HG03025 (cell line): ENCODE results near the gene KATNB1.
"Not testable (repeated sequence)": the region's sequence is repeated elsewhere in the genome, so short reads cannot be mapped to it uniquely, and the experiment has no call there.

Experiments used
- ATAC-seq: cut with Tn5 transposase; IDR thresholded peaks from one replicate; pipeline ENCODE4 v1.9.1; 2021; ENCODE audit warnings: mild to moderate bottlenecking, moderate library complexity; ENCODE audit not compliant: unreplicated experiment, low FRiP score

Gene KATNB1

DNA sequence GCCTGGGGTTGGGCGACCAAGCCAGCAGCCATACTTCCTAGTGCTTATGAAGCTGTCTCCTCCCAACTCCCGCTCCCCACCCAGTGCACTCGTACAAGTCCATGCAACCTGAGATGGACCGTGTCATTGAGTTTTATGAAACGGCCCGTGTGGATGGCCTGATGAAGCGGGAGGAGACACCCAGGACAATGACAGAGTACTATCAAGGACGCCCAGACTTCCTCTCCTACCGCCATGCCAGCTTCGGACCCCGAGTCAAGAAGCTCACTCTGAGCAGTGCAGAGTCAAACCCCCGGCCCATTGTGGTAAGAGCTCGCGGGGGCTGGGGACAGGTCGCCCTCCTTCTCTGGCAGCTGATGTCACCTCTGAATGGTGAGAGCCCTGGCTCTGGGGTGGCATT is 11.0 kb upstream of the KATNB1 start:
- no peak for ATAC-seq

DNA sequence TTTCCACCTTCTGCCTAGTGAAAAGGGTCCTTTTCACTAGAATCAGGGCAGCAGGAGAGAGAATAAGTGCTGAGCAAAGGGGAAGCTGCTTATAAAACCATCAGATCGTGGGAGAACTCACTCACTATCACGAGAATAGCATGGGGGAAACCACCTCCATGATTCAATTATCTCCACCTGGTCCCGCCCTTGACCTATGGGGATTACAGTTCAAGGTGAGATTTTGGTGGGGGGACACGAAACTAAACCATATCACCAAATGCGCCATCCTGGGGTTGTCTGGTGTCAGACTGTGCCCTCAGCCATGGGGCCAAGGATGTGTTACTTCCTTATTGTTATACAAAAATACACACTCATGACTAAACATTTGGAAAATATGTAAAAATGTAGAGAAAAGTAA is 10.4 kb upstream of the KATNB1 start:
- ATAC-seq = no peak

DNA sequence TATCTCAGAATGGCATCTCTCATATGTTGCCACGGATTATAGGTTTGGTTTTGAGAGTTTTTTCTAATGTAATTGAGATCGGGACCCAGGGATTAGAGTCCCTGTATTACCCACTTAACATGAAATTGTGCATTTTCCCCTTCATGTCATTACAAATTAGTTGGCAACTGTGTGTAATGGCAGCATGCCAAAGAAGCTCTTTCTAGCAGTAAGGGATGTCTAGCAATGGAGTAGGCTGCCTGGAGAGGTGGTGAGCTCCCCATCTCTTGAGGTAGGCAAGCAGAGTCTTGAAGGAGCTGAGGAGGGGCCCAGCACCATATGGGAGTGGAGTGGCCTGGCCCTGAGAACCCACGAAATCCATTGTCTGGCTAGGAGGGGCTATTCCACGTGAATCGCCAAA is 10.0 kb upstream of the KATNB1 start:
- no peak for ATAC-seq

DNA sequence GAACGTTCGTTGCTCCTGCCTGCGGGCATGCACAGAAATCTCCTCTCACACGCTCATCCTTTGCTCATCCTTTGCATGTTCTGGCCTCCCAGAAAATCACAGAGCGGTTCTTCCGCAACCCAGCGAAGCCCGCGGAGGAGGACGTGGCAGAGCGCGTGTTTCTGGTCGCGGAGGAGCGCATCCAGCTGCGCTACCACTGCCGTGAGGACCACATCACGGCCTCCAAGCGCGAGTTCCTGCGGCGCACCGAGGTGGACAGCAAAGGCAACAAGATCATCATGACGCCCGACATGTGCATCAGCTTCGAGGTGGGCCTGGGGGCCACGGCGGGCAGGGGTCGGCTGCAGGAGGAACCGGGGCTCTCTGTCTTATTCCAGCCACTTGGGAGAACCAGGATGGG is 9.6 kb upstream of the KATNB1 start:
- no peak for ATAC-seq

DNA sequence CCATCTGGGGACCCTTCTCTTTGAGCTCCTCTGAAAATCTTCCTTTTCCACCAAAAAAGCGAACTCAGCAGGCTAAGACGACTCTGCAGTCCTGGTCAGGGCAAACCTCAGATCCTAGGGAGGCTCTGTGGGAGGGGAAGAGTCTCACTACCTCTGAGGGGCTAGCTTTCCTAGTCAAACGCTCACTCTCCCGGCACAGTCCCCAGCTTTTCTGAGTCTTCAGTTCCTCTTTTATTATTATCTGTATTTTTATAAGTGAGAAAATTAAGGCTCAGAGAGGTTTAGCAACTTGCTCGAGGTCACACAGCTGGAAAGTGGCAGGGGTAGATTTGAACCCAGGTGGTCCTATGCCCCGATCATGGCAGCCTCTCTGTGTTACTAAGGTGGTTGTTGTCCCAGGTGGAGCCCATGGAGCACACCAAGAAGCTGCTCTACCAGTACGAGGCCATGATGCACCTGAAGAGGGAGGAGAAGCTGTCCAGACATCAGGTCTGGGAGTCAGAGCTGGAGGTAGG is 9.1 kb upstream of the KATNB1 start:
- ATAC-seq = no peak

DNA sequence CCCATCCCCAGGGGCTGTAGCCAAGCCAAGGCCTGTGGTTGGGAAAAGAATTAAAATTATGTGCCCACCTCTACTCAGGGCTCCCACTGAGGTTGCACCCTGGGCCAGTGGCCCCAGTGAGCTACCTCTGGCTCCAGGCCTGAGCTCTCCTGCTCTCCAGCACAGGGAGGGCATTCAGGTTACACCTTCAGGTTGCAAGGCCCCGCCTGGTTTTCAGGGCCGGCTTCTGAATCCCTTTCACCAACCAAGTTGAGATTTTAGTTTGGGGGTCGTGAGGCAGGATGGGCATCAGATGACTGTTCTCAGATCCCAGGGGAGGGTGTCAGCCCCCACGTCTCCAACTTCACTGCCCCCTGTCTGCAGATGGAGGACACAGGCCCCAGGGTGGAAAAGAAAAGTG is 8.0 kb upstream of the KATNB1 start:
- no peak for ATAC-seq

DNA sequence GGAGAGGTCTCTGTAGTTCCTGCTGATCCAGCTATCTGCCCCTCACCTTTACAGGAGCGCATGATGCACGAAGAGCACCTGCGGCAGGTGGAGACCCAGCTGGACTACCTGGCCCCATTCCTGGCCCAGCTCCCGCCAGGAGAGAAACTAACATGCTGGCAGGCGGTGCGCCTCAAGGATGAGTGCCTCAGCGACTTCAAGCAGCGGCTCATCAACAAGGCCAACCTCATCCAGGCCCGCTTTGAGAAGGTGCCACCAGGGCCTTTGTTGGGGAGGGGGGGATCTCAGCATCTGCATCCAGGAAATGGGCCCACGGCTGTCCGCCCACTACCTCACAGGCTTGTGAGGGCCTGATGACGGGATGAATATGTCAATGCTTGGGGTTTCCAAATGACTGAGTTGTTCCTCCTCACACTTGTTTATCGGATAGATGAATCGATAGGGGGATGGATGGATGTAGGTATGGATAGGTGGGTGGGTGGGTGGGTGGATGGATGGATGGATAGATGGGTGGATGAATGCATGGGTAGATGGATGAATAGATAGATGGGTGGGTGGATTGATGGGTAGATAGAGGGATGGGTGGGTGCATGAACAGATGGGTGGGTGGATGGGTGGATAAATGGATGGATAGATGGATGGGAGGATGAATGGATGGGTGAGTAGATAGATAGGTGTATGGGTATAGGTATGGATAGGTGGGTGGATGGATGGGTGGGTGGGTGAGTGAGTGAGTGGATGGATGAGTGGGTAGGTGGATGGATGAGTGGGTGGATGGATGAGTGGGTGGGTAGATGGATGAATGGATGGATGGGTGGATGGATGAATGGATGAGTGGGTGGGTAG is 7.0 kb upstream of the KATNB1 start:
- ATAC-seq = no peak

DNA sequence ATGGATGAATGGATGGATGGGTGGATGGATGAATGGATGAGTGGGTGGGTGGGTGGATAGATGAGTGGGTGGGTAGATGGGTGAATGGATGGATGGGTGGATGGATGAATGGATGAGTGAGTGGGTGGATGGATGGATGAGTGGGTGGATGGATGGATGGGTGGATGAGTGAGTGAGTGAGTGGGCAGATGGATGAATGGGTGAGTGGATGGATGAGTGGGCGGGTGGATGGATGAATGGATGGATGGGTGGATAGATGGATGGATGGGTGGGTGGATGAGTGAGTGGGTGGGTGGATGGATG is 6.4 kb upstream of the KATNB1 start:
- no peak for ATAC-seq

DNA sequence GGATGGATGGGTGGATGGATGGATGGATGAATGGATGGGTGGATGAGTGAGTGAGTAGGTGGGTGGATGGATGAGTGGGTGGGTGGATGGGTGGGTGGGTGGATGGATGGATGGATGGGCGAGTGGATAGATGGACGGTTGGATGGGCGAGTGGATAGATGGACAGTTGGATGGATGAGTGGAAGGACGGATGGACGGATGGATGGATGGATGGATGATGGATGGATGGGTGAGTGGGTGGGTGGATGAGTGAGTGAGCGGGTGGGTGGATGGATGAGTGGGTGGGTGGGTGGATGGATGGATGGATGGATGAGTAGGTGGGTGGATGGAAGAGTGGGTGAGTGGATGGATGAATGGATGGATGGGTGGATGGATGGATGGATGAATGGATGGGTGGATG is 5.7 kb upstream of the KATNB1 start:
- ATAC-seq = not testable (repeated sequence)

DNA sequence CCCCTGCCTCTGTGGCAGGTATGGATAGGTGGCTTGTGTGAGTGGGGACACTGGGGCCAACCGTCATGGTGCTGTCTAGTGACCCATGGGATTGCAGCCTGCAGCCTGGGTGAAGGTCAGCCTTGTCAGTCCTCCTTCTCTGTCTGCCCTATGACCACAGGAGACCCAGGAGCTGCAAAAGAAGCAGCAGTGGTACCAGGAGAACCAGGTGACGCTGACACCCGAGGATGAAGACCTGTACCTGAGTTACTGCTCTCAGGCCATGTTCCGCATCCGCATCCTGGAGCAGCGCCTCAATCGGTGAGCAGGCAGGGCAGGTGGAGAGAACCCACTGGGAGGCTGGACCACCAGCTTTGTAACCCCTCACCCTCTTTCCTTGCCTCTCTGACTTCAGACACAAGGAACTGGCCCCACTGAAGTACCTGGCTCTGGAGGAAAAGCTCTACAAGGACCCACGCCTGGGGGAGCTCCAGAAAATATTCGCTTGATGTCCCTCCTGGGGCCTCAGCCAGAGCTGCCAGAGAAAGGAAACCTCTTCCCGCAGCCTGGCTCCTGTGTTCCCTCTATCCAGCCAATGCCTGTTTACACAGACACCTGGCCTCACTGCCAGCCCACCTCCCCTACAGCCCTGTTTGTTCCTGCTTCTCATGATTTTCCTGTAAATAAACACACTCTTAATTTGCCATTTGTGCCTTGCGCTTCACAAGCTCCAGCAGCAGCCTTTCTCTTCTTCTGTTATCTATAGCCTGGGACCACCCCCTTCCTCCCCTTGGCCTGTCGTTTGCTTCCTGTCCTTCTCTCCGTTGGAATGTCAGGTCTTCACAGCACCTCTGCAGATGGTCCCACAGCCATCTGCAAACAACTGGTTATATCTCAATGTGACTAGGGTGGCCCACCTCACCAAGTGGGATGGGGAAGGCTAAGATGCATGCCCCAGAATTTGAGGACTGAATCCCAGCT is 4.5 kb upstream of the KATNB1 start:
- no peak for ATAC-seq

DNA sequence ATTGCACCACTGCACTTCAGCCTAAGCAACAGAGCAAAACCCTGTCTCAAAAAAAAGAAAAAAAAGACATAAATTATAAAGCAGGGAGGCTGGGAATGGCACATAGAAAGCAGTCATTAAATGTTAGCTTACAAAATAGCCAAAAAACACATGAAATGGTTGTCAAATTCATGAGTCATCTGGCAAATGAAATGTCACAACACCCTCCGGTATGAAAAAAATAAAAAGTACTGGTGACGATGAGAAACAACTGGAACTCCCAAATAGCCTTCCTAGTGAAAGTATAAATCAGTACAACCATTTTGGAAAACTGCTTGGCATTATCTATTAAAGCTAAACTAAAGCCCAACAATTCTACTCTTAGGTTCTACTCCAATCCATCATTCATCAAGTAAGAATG is 3.5 kb upstream of the KATNB1 start:
- ATAC-seq = no peak

DNA sequence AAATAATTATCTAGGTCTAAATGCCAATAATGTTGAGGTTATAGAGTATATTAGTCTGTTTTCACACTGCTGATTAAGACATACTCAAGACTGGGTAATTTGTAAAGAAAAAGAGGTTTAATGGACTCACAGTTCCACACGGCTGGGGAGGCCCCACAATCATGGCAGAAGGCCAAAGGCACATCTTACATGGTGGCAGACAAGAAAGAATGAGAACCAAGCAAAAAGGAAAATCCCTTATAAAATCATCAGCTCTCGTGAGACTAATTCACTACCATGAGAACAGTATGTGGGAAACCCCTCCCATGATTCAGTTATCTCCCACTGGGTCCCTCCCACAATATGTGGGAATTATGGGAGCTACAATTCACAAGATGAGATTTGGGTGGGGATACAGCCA is 2.9 kb upstream of the KATNB1 start:
- no peak for ATAC-seq

DNA sequence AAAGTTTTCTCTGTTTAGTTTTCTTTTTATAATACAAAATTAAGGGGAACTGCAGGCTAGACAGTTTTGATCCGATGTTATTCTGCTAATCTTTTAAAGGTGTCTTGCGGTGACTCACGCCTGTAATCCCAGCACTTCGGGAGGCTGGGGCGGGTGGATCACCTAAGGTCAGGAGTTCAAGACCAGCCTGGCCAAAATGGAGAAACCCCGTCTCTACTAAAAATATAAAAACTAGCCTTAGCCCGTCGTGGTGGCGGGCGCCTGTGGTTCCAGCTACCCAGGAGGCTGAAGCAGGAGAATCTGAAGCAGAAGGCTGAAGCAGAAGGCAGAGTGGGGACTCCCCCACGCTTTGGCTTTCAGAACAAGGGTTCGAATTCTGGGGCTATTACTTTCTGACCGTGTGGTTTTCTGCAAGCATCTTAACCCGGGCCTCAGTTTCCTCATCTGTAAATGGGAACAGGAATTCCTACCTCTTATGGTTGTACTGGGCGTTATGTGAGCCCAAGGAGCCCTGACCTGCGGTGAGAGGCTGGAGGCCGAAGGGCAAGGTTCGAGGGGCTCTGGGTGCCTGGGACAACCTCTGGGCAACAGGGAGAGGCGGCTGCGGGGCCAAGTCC is 1.2 kb upstream of the KATNB1 start:
- ATAC-seq = no peak

DNA sequence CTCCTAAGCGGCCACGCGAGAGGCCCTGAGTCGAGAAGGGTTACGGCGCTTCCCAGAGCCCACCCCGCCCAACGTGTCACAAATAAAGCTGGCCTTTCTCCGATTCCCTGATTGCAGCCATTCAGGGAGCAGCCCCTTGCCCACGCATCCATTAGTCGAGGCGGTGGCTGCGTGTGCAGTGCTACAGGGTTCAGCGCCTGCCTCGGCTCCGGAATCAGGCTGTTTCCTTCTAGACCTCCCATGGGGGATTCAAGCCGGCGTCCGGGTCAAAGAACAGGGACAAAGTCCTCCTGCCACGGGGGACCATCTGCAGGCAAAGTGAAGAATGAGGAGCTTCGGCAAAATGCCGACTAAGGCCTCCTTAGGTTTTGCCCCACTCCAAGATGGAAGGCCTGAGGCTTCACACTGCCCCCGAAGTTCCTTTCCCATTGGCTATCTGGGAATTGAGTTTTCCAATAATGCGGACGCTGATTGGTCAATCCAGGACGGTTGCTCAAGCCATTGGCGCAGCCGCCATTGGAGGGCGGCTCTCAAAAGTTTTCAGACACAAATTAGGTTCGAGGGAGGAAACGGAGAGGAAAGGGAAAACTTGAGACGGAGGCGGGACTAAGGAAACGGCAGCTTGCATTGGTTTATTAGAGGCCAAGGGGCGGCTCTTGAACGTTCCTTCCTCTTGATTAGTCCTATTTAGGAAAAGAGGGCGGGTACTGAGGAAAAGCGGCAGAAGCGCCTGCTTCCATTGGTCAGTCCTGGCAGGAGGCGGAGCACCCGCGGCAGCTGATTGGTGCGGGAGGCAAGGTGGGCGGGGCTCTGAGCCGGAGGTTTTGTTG is 430 bp upstream of the KATNB1 start:
- peak; percentile 79 for ATAC-seq

DNA sequence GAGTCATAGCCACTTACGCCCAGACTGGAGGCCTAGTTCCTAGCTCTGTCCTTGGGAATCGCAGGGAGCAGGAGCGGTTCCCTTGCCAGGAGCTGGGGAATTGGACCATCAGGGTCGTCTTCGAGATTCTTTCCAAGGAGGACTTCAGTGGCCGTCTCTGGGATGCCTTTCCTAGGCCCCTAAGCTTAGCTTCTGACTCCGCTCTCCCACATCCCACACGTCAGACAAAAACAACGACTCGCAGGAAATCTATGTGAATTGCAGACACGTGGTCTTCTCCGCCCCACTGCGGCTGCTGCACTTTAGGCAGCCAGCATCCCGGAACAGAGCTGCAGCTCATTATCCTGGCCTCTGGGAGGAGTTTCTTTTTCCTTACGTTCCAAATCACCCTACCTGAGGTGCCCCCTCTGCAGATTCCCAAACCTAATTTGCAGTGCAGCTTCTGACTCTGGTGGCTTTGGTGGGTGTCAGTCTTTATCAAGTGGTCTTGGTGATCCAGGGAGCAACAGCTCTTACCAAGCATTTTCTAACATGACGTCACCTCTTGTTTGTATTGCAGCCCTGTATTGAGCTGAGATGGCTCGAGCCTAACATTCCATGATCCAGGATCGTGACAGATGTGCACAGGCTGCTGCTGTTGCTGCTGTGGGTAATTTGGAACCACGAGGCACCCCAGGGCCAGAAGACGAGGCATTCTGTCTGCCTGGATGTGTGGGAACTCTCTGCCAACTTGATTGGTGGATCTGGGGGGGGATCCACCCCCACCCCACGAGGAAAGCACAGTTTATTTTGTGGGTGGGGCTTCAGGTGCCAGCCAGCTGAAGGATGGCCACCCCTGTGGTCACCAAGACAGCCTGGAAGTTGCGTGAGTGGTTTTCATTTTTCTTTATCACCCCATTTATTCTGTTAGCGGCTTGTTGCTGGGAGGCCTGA is 1.1 kb downstream of the KATNB1 start:
- no peak for ATAC-seq

DNA sequence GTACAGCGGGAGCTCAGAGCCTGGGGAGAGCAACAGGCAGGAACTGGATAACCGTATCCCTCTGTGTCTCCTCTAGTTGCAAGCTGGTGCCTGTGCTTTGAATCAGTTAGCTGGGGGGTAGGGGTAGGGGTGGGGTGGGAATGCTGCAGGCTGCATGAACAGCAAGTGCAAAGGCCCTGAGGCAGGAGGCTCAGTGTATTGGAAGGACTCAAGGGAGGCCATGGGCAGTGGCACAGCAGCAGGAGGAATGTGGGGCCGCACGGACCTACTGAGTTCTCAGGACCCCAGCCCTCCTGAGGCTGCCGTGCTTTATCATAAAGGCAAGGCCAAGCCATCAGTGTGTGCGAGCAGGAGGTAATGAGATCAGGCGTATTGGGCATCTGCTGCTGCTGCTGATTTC is 3.3 kb downstream of the KATNB1 start:
- ATAC-seq = no peak

DNA sequence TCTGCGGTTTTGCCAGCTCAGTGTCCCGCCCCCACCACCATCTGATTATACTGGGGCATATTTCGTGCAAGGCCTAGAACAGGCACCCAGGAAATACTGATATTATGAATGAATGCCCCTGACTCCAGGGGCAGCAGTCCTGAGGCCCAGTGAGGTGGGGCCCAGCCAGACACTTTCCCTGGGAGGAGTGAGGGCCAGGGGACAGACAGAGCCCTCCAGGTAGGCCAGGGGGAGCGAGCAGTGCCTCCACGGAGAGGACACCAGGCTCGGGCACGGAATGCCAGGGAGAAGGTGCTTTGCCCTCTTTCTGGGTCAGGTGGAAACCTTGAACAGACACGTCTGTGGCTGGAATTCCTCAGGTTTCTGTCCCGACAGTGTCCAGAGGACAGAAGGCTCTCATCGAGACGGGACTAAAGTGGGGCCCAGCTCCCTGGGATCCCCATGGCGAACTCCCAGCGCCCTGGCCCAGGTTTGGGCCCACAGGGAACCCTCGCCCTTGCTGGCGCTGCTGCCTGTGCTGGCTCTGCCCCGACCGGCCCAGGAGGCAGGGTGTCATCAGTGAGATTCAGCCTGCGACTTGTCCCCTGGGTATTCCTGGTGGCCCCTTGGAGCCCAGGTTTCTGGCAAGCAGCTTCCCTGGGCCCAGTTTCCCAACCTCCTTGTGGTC is 4.3 kb downstream of the KATNB1 start:
- ATAC-seq = no peak

DNA sequence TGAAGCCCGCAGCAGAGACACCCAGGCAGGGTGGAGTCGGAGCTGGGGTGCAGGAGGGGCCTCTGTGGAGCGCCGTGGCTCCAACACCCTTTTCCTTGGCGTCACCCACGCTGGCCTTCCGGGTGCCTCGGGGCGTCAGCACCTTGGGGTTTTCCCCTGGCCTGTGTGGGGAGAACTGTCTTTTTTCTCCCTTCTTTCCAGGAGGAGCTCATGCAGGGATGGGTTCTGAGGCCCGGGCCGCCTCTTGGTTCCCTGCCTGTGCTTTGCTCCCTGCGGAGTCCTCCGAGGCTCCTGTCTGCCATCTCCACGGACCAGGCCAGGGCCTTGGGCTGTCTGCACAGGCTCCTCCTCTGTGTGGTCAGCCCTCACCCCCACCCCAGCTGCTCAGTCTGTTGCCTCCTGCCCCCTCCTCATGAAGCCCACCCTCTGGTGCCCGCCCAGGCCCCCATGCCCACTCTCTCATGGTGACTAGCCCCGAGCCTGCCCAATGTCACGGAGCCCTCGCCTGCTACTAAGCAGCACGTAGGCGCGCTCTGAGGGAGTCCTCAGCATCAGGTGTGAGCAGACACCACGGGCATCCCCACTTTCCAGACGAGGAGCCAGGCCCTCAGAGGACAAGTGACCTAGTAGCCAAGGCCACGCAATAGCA is 5.0 kb downstream of the KATNB1 start:
- ATAC-seq = no peak
